Measurements from ENCODE around the gene HLCS. TPM values are rescaled to one million over a fixed set of nuclear protein-coding genes. Genes with fewer than 3 reads are reported as not detected.

Gene HLCS
- total RNA-seq, 1 experiment from 2014 or later, result 12.7 TPM

DNA sequence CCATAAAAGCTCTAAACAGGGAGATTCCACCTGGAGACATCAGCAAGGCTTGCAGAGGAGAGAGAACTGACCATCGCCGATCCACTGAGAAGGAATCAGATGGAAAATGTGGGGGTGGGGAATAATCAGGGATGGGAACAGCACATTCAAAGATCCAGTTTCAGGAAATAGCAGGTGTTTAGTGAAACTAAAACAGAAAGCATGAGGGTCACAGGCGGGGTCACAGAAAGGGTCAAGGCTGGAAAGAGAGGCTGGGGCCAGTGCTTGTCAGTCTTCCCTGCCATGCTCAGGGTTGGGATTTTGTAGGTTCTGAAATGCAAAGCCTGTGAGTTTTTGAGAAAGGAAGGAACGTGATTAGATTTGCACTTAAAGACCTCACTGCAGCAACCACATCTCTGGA, 103.2 kb downstream of the HLCS start:
- H4K20me1 ChIP-seq (ENCODE audit: control insufficient read depth, insufficient read depth, insufficient read length), result no peaks in the 10 kb centered on the region
- H4K5ac ChIP-seq (ENCODE audit: insufficient read length, low read depth, low read length), result no peak overlapping the region
- H3K4me1 ChIP-seq (ENCODE audit: insufficient read depth, low read length), result 0 out of 2 replicates have a peak, but pooled peaks cover 2% of the 10 kb centered on the region
- H3K9me3 ChIP-seq (ENCODE audit: control insufficient read depth, low read depth, low read length), result no peaks in the 10 kb centered on the region
- H2BK12ac ChIP-seq (ENCODE audit: insufficient read length, low read depth, low read length), result no peak overlapping the region
- H3K4ac ChIP-seq (ENCODE audit: low read depth, low read length), result no peak overlapping the region
- no peaks in the 10 kb centered on the region for H3K27me3 ChIP-seq (ENCODE audit: insufficient read depth, low read length)
- no peak overlapping the region for H2BK120ac ChIP-seq (ENCODE audit: low read depth, low read length, poor library complexity, severe bottlenecking)
- H2BK5ac ChIP-seq (ENCODE audit: insufficient read length, low read length), result no peak overlapping the region
- H2BK15ac ChIP-seq (ENCODE audit: low read depth, low read length), result no peak overlapping the region
- no peak overlapping the region for H3K27ac ChIP-seq (ENCODE audit: insufficient read length, low read depth, low read length)
- H3K79me1 ChIP-seq (ENCODE audit: insufficient read depth, low read depth, low read length, poor library complexity, severe bottlenecking), result no peaks in the 10 kb centered on the region
- no peak overlapping the region for H2BK20ac ChIP-seq (ENCODE audit: low read depth, low read length, poor library complexity, severe bottlenecking)
- H2AK5ac ChIP-seq (ENCODE audit: insufficient read length, low read length), result no peak overlapping the region
- H3T11ph ChIP-seq (ENCODE audit: low read length), result no peak overlapping the region
- H3K27ac Mint-ChIP-seq, result no peak overlapping the region
- H3K79me2 ChIP-seq (ENCODE audit: insufficient read depth, low read length), result no peaks in the 10 kb centered on the region
- H3K9ac ChIP-seq (ENCODE audit: extremely low read depth, insufficient read length, low read length), result no peak overlapping the region
- no CpG with 5 or more reads among the region's 4 CpGs for WGBS (ENCODE audit: extremely low coverage, insufficient read length, low lambda C conversion rate)
- no peaks in the 10 kb centered on the region for H3K36me3 Mint-ChIP-seq (ENCODE audit: insufficient read depth in 1 of 3, low read depth in 3 of 3)
- no peak overlapping the region for H3K23ac ChIP-seq (ENCODE audit: insufficient read length, low read depth, low read length)
- H3K56ac ChIP-seq (ENCODE audit: insufficient read length, low read depth, low read length), result no peak overlapping the region
- no peak overlapping the region for H4K91ac ChIP-seq (ENCODE audit: insufficient read length, low read depth, low read length)
- H3K18ac ChIP-seq (ENCODE audit: insufficient read length, low read depth, low read length), result no peak overlapping the region
- peaks cover 8 to 15% of the 10 kb centered on the region in 2 experiments for H3K4me1 Mint-ChIP-seq
- H3K9me3 Mint-ChIP-seq, result no peaks in the 10 kb centered on the region
- H3K27me3 Mint-ChIP-seq (ENCODE audit: low read depth), result no peaks in the 10 kb centered on the region; the same call in 1 of the 2 replicates
- H2AFZ ChIP-seq (ENCODE audit: low read length), result no peak overlapping the region
- no peak overlapping the region for H4K8ac ChIP-seq (replicated peaks; ENCODE audit: insufficient read length, low read depth, low read length)
- no peak overlapping the region for H3K14ac ChIP-seq (ENCODE audit: insufficient read depth, low read length)
- no peaks in the 10 kb centered on the region for H3K23me2 ChIP-seq (ENCODE audit: insufficient read length, low read depth, low read length, poor library complexity, severe bottlenecking)
- TF ChIP-seq, protein P1, sequence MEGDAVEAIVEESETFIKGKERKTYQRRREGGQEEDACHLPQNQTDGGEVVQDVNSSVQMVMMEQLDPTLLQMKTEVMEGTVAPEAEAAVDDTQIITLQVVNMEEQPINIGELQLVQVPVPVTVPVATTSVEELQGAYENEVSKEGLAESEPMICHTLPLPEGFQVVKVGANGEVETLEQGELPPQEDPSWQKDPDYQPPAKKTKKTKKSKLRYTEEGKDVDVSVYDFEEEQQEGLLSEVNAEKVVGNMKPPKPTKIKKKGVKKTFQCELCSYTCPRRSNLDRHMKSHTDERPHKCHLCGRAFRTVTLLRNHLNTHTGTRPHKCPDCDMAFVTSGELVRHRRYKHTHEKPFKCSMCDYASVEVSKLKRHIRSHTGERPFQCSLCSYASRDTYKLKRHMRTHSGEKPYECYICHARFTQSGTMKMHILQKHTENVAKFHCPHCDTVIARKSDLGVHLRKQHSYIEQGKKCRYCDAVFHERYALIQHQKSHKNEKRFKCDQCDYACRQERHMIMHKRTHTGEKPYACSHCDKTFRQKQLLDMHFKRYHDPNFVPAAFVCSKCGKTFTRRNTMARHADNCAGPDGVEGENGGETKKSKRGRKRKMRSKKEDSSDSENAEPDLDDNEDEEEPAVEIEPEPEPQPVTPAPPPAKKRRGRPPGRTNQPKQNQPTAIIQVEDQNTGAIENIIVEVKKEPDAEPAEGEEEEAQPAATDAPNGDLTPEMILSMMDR (conservative IDR thresholded peaks at IDR 0.05), result no peak
- no peak overlapping the region for H3K4me3 Mint-ChIP-seq
- H3K4me2 ChIP-seq (ENCODE audit: insufficient read depth, insufficient read length, low read length), result no peak overlapping the region
- DNase-seq, result no peak

Measured in H9 (cell line).